Neural progenitor cell (in vitro differentiated cells): ENCODE results near the gene MYO1D. TPM values are rescaled to one million over a fixed set of nuclear protein-coding genes. Genes with fewer than 3 reads are reported as not detected.
A peak's percentile ranks its signal among the peaks of the same experiment; 100 is the strongest.

ENCODE experiments used
- DNase-seq: peaks from one replicate; pipeline ENCODE4 v3.0.0-alpha.2; 2016; ENCODE audit warnings: low spot score
- H2AFZ ChIP-seq: fragments of 200-600 bp; sonication (generic); replicated peaks from 2 replicates; pipeline ENCODE4 v1.6.1; 2016; ENCODE audit warnings: antibody characterized with exemption
- H3F3A ChIP-seq: fragments of 200-600 bp; sonication (generic); 2 replicates; pipeline ENCODE4 v1.6.1; 2016; ENCODE audit warnings: antibody characterized with exemption, low read depth
- H3K27ac ChIP-seq: fragments of 200-600 bp; sonication (generic); 2 replicates; pipeline ENCODE4 v1.5.1; 2016; ENCODE audit warnings: mild to moderate bottlenecking
- H3K27me3 ChIP-seq: fragments of 200-600 bp; sonication (generic); 2 replicates; pipeline ENCODE4 v1.6.1; 2016; ENCODE audit warnings: mild to moderate bottlenecking, moderate library complexity
- H3K36me3 ChIP-seq: fragments of 200-600 bp; sonication (generic); 2 replicates; pipeline ENCODE4 v1.5.1; 2016
- H3K4me1 ChIP-seq: fragments of 200-600 bp; sonication (generic); 2 replicates; pipeline ENCODE4 v1.6.1; 2016; ENCODE audit warnings: mixed run types
- H3K4me2 ChIP-seq: fragments of 200-600 bp; sonication (generic); 2 replicates; pipeline ENCODE4 v1.6.1; 2016
- H3K4me3 ChIP-seq: fragments of 200-600 bp; sonication (generic); 2 replicates; pipeline ENCODE4 v1.5.1; 2016
- H3K79me2 ChIP-seq: fragments of 200-600 bp; sonication (generic); 2 replicates; pipeline ENCODE4 v1.6.1; 2016; ENCODE audit warnings: low read depth
- H3K9ac ChIP-seq: fragments of 200-600 bp; sonication (generic); 2 replicates; pipeline ENCODE4 v1.6.1; 2016
- H3K9me3 ChIP-seq: fragments of 200-600 bp; sonication (generic); 2 replicates; pipeline ENCODE4 v1.5.1; 2016; ENCODE audit warnings: low read depth
- H4K20me1 ChIP-seq: fragments of 200-600 bp; sonication (generic); 2 replicates; pipeline ENCODE4 v1.6.1; 2016; ENCODE audit warnings: low read depth
- H3K27ac Mint-ChIP-seq: 3 replicates; pipeline ENCODE4 v1.8.0; 2021; ENCODE audit warnings: mixed read lengths
- H3K27me3 Mint-ChIP-seq: 2 replicates; pipeline ENCODE4 v1.8.0; 2022; ENCODE audit warnings: low read depth, mild to moderate bottlenecking, inconsistent platforms, moderate library complexity, mixed read lengths; ENCODE audit not compliant: insufficient read depth
- H3K36me3 Mint-ChIP-seq: 3 replicates; pipeline ENCODE4 v1.8.0; 2021; ENCODE audit warnings: mixed read lengths
- H3K4me1 Mint-ChIP-seq: 3 replicates; pipeline ENCODE4 v1.8.0; 2021; ENCODE audit warnings: mixed read lengths
- H3K4me3 Mint-ChIP-seq: 3 replicates; pipeline ENCODE4 v1.8.0; 2021; ENCODE audit warnings: mild to moderate bottlenecking, moderate library complexity, mixed read lengths
- H3K9me3 Mint-ChIP-seq: 3 replicates; pipeline ENCODE4 v1.8.0; 2020; ENCODE audit warnings: mixed read lengths
- CTCF ChIP-seq: fragments of 200-600 bp; sonication (generic); IDR thresholded peaks from 2 replicates; pipeline ENCODE4 v1.5.1; 2017; ENCODE audit warnings: antibody characterized with exemption, mild to moderate bottlenecking
- EZH2 ChIP-seq: fragments of 200-600 bp; sonication (generic); IDR thresholded peaks from 2 replicates; pipeline ENCODE4 v1.6.1; 2017; ENCODE audit warnings: antibody characterized with exemption, mild to moderate bottlenecking, moderate library complexity
- EZH2phosphoT487 ChIP-seq: fragments of 200-600 bp; sonication (generic); IDR thresholded peaks from 2 replicates; pipeline ENCODE4 v1.6.1; 2017; ENCODE audit warnings: antibody characterized with exemption
- total RNA-seq: library from RNA; depleted of rRNA; stranded (reverse); fragments of >200 nt; gene quantifications from 2 replicates; pipeline ENCODE4 v1.2.3, GENCODE V29; 2015; ENCODE audit warnings: low replicate concordance

Gene MYO1D
- total RNA-seq, 1 donor from 2014 or later, result 6.2 TPM

DNA sequence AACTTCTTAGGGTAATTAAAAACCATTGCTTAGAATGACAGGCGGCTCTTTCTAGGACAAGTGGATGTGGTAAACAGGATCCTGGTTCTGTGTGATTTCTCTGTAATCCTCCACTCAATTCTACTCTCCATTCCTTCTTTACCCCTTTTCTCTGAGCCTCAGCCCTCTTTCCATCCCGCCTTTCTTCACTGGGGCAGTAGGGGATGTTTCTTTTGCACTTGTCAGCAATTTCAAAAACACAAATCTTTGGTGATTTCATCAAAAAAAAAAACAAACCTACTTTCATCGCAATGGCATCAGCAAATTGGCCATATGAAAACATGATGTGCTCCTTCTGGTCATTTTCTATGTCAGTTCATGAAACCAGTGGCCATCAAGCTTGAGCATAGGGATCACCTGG is 285.5 kb downstream of the MYO1D start:
- H3K4me1 ChIP-seq, result peaks cover 6% of the 10 kb centered on the region
- Mint-ChIP-seq H3K4me1 (peaks cover 5% of the 10 kb centered on the region), H3K36me3 (no peaks in the 10 kb centered on the region), H3K9me3 (no peaks in the 10 kb centered on the region), H3K4me3 (no peak overlapping the region), H3K27me3 (peaks cover 4% of the 10 kb centered on the region), H3K27ac (no peak overlapping the region)
- no peaks in the 10 kb centered on the region for H3F3A ChIP-seq
- no peaks in the 10 kb centered on the region for H3K9me3 ChIP-seq
- no peak overlapping the region for H2AFZ ChIP-seq
- H3K4me2 ChIP-seq, result no peak overlapping the region
- no peaks in the 10 kb centered on the region for H3K27me3 ChIP-seq
- DNase-seq, result no peak
- TF ChIP-seq EZH2phosphoT487, result no peak
- no peak for TF ChIP-seq EZH2
- TF ChIP-seq CTCF, result no peak
- H3K27ac ChIP-seq, result no peak overlapping the region
- no peak overlapping the region for H3K4me3 ChIP-seq
- H3K9ac ChIP-seq, result no peak overlapping the region
- no peaks in the 10 kb centered on the region for H3K36me3 ChIP-seq
- H4K20me1 ChIP-seq, result no peaks in the 10 kb centered on the region
- no peaks in the 10 kb centered on the region for H3K79me2 ChIP-seq

GRCh38 chr17:32590974-32591373 is 285.9 kb downstream of the MYO1D start:
- TF ChIP-seq EZH2 (no peak), EZH2phosphoT487 (no peak), CTCF (no peak)
- peaks cover 4% of the 10 kb centered on the region for H3K27me3 Mint-ChIP-seq
- Histone ChIP-seq H4K20me1 (no peaks in the 10 kb centered on the region), H3K4me1 (peaks cover 6% of the 10 kb centered on the region), H3K79me2 (no peaks in the 10 kb centered on the region), H3K27ac (no peak overlapping the region), H3F3A (no peaks in the 10 kb centered on the region), H3K4me3 (no peak overlapping the region), H2AFZ (no peak overlapping the region), H3K36me3 (no peaks in the 10 kb centered on the region), H3K9ac (no peak overlapping the region), H3K9me3 (no peaks in the 10 kb centered on the region), H3K27me3 (no peaks in the 10 kb centered on the region), H3K4me2 (no peak overlapping the region)
- H3K27ac Mint-ChIP-seq, result no peak overlapping the region
- DNase-seq, result no peak
- H3K36me3 Mint-ChIP-seq, result no peaks in the 10 kb centered on the region
- H3K4me1 Mint-ChIP-seq, result peaks cover 5% of the 10 kb centered on the region
- no peak overlapping the region for H3K4me3 Mint-ChIP-seq
- no peaks in the 10 kb centered on the region for H3K9me3 Mint-ChIP-seq

DNA sequence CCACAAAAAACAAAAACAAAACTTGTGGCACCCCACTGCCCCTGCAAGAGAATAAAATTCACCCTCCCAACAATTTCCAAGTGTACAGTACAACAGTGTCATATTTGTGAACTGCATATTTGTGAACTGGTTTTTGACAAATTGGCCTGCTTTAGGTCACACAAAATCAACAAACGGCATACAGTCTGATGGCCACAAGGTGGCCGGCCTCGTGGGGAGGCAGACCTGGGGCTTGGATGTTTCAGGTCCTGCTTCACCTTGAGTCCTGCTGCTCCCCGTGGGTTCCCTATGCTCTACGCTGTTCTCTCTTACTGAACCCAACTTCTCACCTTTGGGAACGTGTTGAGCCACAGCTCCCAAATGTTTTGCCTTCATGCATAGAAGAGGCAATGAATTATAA is 287.9 kb downstream of the MYO1D start:
- Histone ChIP-seq H3K27ac (no peak overlapping the region), H3K27me3 (no peaks in the 10 kb centered on the region), H3K9ac (no peak overlapping the region), H3K4me2 (no peak overlapping the region), H2AFZ (no peak overlapping the region), H3F3A (no peaks in the 10 kb centered on the region), H3K4me3 (no peak overlapping the region), H3K9me3 (no peaks in the 10 kb centered on the region), H4K20me1 (no peaks in the 10 kb centered on the region), H3K4me1 (peaks cover 6% of the 10 kb centered on the region), H3K36me3 (no peaks in the 10 kb centered on the region), H3K79me2 (no peaks in the 10 kb centered on the region)
- H3K36me3 Mint-ChIP-seq, result no peaks in the 10 kb centered on the region
- TF ChIP-seq CTCF, result peak; percentile 53
- TF ChIP-seq EZH2, result no peak
- TF ChIP-seq EZH2phosphoT487, result no peak
- no peak overlapping the region for H3K27ac Mint-ChIP-seq
- DNase-seq, result peak; percentile 41
- H3K4me1 Mint-ChIP-seq, result peaks cover 5% of the 10 kb centered on the region
- H3K9me3 Mint-ChIP-seq, result peaks cover 6% of the 10 kb centered on the region
- H3K4me3 Mint-ChIP-seq, result no peak overlapping the region
- peaks cover 4% of the 10 kb centered on the region for H3K27me3 Mint-ChIP-seq

DNA sequence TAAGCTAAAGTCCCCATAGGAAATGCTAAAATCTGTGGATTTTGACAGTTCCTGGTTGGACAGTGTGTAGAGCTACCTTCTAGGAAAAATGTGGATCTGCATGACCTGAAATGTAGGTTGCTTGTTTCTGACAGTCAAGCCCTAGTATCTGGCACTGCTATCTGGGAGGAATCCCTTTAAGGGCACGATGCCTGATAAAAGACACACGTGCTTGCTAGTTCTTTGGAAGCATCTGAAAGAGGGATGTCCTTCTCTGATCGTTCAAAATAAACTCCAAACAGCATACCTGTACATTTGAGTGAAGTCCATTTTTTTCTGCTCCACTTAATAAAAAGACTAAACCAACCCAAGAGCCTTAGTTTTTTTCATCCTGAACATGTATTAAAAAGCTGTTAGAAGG is 288.8 kb downstream of the MYO1D start:
- Histone ChIP-seq H4K20me1 (no peaks in the 10 kb centered on the region), H3K4me3 (no peak overlapping the region), H2AFZ (no peak overlapping the region), H3K4me1 (peaks cover 4% of the 10 kb centered on the region), H3F3A (no peaks in the 10 kb centered on the region), H3K4me2 (no peak overlapping the region), H3K79me2 (no peaks in the 10 kb centered on the region), H3K27ac (no peak overlapping the region), H3K36me3 (no peaks in the 10 kb centered on the region), H3K27me3 (no peaks in the 10 kb centered on the region), H3K9ac (no peak overlapping the region), H3K9me3 (no peaks in the 10 kb centered on the region)
- Mint-ChIP-seq H3K27ac (no peak overlapping the region), H3K36me3 (peaks cover 2% of the 10 kb centered on the region), H3K4me1 (peaks cover 3% of the 10 kb centered on the region), H3K27me3 (peaks cover 4% of the 10 kb centered on the region), H3K4me3 (no peak overlapping the region), H3K9me3 (peaks cover 10% of the 10 kb centered on the region)
- TF ChIP-seq CTCF (no peak), EZH2phosphoT487 (no peak), EZH2 (no peak)
- DNase-seq, result no peak
